WTC11 (cell line): Measurements from ENCODE around the gene UNCX. TPM values are rescaled to one million over a fixed set of nuclear protein-coding genes. Genes with fewer than 3 reads are reported as not detected.
"Not testable (repeated sequence)": the region's sequence is repeated elsewhere in the genome, so short reads cannot be mapped to it uniquely, and the experiment has no call there.

Experiments
- ATAC-seq: fragments of 200-7000 bp; cut with Tn5 transposase; 2 replicates; pipeline ENCODE4 v1.10.0; 2021; ENCODE audit warnings: mild to moderate bottlenecking, moderate library complexity
- CTCF ChIA-PET: fragments of 300-600 bp; sonication (Branson Sonifier 250); formaldehyde crosslinking; loops from one replicate; lab custom pipeline; 2021; ENCODE audit warnings: antibody characterized with exemption; lab: Charles Lee
- POLR2A ChIA-PET: fragments of 350-600 bp; sonication (Branson Sonifier 250); formaldehyde crosslinking; loops from one replicate; lab custom pipeline; 2021; ENCODE audit warnings: antibody characterized with exemption; lab: Charles Lee
- DNase-seq: peaks from one replicate; pipeline ENCODE4 v3.0.0; 2021; ENCODE audit warnings: low spot score
- H3K27ac Mint-ChIP-seq: 2 replicates; pipeline ENCODE4 v1.8.0; 2021; ENCODE audit warnings: mixed read lengths
- H3K27me3 Mint-ChIP-seq: 2 replicates; pipeline ENCODE4 v1.8.0; 2021; ENCODE audit warnings: low read depth, mild to moderate bottlenecking, moderate library complexity, mixed read lengths
- H3K36me3 Mint-ChIP-seq: 2 replicates; pipeline ENCODE4 v1.8.0; 2021; ENCODE audit warnings: mixed read lengths
- H3K4me1 Mint-ChIP-seq: 2 replicates; pipeline ENCODE4 v1.8.0; 2022; ENCODE audit warnings: mixed read lengths
- H3K4me3 Mint-ChIP-seq: 2 replicates; pipeline ENCODE4 v1.8.0; 2021; ENCODE audit warnings: mild to moderate bottlenecking, moderate library complexity, mixed read lengths
- H3K9me3 Mint-ChIP-seq: 2 replicates; pipeline ENCODE4 v1.8.0; 2021; ENCODE audit warnings: mixed read lengths
- ATF1 ChIP-seq: sonication (generic); formaldehyde crosslinking; IDR thresholded peaks from 2 replicates; pipeline ENCODE4 v1.8.1; 2023; ENCODE audit warnings: mild to moderate bottlenecking, moderate library complexity, missing genetic modification reagents
- ETV6 ChIP-seq: sonication (generic); formaldehyde crosslinking; IDR thresholded peaks from 2 replicates; pipeline ENCODE4 v1.8.1; 2022; ENCODE audit warnings: mild to moderate bottlenecking, missing genetic modification reagents
- GTF2I ChIP-seq: fragments of 250-450 bp; sonication (Bioruptor Pico); conservative IDR thresholded peaks from 2 replicates; pipeline ENCODE4 v1.4.0; 2021; ENCODE audit warnings: mild to moderate bottlenecking
- JUN ChIP-seq: sonication (generic); formaldehyde crosslinking; IDR thresholded peaks from 2 replicates; pipeline ENCODE4 v1.8.0; 2023; ENCODE audit warnings: mild to moderate bottlenecking, missing genetic modification reagents
- MXD4 ChIP-seq: fragments of 250-450 bp; sonication (Bioruptor Pico); IDR thresholded peaks from 2 replicates; pipeline ENCODE4 v1.8.0; 2021; ENCODE audit warnings: mild to moderate bottlenecking, moderate library complexity, borderline replicate concordance
- MYBL2 ChIP-seq: sonication (generic); formaldehyde crosslinking; IDR thresholded peaks from 2 replicates; pipeline ENCODE4 v1.8.1; 2023; ENCODE audit warnings: mild to moderate bottlenecking, moderate library complexity, missing genetic modification reagents
- NFE2L1 ChIP-seq: sonication (generic); formaldehyde crosslinking; IDR thresholded peaks from 2 replicates; pipeline ENCODE4 v1.8.1; 2023; ENCODE audit warnings: missing genetic modification reagents
- NR1H2 ChIP-seq: sonication (generic); formaldehyde crosslinking; IDR thresholded peaks from 2 replicates; pipeline ENCODE4 v1.9.0; 2021; ENCODE audit warnings: mild to moderate bottlenecking, moderate library complexity, missing genetic modification reagents
- PRRX2 ChIP-seq: fragments of 250-450 bp; sonication (Bioruptor Pico); IDR thresholded peaks from 2 replicates; pipeline ENCODE4 v1.8.0; 2021; ENCODE audit warnings: mild to moderate bottlenecking
- ZNF138 ChIP-seq: sonication (generic); formaldehyde crosslinking; conservative IDR thresholded peaks from 2 replicates; pipeline ENCODE4 v1.8.1; 2022; ENCODE audit warnings: mild to moderate bottlenecking, moderate library complexity, missing genetic modification reagents
- ZNF671 ChIP-seq: fragments of 250-450 bp; sonication (Bioruptor Pico); IDR thresholded peaks from 2 replicates; pipeline ENCODE4 v1.8.0; 2021; ENCODE audit warnings: mild to moderate bottlenecking
- total RNA-seq: library from RNA; stranded (reverse); gene quantifications from 3 replicates; pipeline ENCODE4 v1.2.3, GENCODE V29; 2021
- TF ChIP-seq, protein P1 (sequence below): sonication (generic); formaldehyde crosslinking; IDR thresholded peaks from 2 replicates; pipeline ENCODE4 v1.8.1; 2023; ENCODE audit warnings: mild to moderate bottlenecking, missing genetic modification reagents
- TF ChIP-seq, protein P2 (sequence below): fragments of 250-450 bp; sonication (Bioruptor Pico); IDR thresholded peaks from 2 replicates; pipeline ENCODE4 v2.1.2; 2022; ENCODE audit warnings: mild to moderate bottlenecking, moderate library complexity
- TF ChIP-seq, protein P3 (sequence below): sonication (generic); formaldehyde crosslinking; IDR thresholded peaks from 2 replicates; pipeline ENCODE4 v1.8.0; 2023; ENCODE audit warnings: missing genetic modification reagents, mild to moderate bottlenecking, borderline replicate concordance
- TF ChIP-seq, protein P4 (sequence below): fragments of 250-450 bp; sonication (Bioruptor Pico); IDR thresholded peaks from 2 replicates; pipeline ENCODE4 v1.9.0; 2021; ENCODE audit warnings: mild to moderate bottlenecking, borderline replicate concordance
- TF ChIP-seq, protein P5 (sequence below): sonication (generic); formaldehyde crosslinking; IDR thresholded peaks from 2 replicates; pipeline ENCODE4 v1.8.0; 2022; ENCODE audit warnings: mild to moderate bottlenecking, missing genetic modification reagents

Gene UNCX
- total RNA-seq, 1 experiment from 2014 or later, result not detected

DNA sequence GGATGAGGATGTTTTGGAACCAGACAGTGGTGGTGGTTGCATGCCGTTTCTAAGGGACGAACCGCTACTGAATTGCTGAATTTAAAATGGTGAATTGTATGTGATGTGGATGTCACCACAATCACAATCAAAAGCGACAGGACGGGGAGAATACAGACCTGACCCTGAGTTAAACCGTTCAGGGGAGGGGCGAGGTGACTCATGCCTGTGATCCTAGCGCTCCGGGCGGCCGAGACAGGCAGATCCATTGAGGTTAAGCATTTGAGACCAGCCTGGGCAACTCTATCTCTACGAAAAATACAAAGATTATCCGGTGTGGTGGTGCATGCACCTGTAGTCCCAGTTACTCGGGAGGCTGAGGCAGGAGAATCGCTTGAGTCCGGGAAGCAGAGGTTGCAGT, 46.4 kb downstream of the UNCX start (continued):
- TF ChIP-seq, protein P1, sequence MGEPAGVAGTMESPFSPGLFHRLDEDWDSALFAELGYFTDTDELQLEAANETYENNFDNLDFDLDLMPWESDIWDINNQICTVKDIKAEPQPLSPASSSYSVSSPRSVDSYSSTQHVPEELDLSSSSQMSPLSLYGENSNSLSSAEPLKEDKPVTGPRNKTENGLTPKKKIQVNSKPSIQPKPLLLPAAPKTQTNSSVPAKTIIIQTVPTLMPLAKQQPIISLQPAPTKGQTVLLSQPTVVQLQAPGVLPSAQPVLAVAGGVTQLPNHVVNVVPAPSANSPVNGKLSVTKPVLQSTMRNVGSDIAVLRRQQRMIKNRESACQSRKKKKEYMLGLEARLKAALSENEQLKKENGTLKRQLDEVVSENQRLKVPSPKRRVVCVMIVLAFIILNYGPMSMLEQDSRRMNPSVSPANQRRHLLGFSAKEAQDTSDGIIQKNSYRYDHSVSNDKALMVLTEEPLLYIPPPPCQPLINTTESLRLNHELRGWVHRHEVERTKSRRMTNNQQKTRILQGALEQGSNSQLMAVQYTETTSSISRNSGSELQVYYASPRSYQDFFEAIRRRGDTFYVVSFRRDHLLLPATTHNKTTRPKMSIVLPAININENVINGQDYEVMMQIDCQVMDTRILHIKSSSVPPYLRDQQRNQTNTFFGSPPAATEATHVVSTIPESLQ, result no peak
- TF ChIP-seq GTF2I (CRISPR knock-in tag) (no peak), MXD4 (CRISPR knock-in tag) (no peak), ZNF138 (CRISPR knock-in tag) (no peak), NFE2L1 (CRISPR knock-in tag) (no peak), ETV6 (no peak), ATF1 (CRISPR knock-in tag) (no peak), NR1H2 (CRISPR knock-in tag) (no peak), MYBL2 (no peak)
- TF ChIP-seq, protein P2, sequence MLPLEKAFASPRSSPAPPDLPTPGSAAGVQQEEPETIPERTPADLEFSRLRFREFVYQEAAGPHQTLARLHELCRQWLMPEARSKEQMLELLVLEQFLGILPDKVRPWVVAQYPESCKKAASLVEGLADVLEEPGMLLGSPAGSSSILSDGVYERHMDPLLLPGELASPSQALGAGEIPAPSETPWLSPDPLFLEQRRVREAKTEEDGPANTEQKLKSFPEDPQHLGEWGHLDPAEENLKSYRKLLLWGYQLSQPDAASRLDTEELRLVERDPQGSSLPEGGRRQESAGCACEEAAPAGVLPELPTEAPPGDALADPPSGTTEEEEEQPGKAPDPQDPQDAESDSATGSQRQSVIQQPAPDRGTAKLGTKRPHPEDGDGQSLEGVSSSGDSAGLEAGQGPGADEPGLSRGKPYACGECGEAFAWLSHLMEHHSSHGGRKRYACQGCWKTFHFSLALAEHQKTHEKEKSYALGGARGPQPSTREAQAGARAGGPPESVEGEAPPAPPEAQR (CRISPR knock-in tag), result no peak
- TF ChIP-seq, protein P3, sequence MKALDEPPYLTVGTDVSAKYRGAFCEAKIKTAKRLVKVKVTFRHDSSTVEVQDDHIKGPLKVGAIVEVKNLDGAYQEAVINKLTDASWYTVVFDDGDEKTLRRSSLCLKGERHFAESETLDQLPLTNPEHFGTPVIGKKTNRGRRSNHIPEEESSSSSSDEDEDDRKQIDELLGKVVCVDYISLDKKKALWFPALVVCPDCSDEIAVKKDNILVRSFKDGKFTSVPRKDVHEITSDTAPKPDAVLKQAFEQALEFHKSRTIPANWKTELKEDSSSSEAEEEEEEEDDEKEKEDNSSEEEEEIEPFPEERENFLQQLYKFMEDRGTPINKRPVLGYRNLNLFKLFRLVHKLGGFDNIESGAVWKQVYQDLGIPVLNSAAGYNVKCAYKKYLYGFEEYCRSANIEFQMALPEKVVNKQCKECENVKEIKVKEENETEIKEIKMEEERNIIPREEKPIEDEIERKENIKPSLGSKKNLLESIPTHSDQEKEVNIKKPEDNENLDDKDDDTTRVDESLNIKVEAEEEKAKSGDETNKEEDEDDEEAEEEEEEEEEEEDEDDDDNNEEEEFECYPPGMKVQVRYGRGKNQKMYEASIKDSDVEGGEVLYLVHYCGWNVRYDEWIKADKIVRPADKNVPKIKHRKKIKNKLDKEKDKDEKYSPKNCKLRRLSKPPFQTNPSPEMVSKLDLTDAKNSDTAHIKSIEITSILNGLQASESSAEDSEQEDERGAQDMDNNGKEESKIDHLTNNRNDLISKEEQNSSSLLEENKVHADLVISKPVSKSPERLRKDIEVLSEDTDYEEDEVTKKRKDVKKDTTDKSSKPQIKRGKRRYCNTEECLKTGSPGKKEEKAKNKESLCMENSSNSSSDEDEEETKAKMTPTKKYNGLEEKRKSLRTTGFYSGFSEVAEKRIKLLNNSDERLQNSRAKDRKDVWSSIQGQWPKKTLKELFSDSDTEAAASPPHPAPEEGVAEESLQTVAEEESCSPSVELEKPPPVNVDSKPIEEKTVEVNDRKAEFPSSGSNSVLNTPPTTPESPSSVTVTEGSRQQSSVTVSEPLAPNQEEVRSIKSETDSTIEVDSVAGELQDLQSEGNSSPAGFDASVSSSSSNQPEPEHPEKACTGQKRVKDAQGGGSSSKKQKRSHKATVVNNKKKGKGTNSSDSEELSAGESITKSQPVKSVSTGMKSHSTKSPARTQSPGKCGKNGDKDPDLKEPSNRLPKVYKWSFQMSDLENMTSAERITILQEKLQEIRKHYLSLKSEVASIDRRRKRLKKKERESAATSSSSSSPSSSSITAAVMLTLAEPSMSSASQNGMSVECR (CRISPR knock-in tag), result no peak

DNA sequence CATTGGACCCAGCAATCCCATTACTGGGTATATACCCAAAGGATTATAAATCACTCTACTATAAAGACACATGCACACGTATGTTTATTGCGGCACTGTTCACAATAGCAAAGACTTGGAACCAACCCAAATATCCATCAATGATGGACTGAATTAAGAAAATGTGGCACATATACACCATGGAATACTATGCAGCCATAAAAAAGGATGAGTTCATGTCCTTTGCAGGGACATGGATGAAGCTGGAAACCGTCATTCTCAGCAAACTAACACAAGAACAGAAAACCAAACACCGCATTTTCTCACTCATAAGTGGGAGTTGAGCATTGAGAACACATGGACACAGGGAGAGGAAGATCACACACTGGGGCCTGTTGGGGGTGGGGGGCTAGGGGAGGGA, 47.2 kb downstream of the UNCX start:
- DNase-seq, H3K4me1 Mint-ChIP-seq, H3K4me3 Mint-ChIP-seq, H3K27me3 Mint-ChIP-seq, ATAC-seq, H3K36me3 Mint-ChIP-seq, CTCF ChIA-PET, POLR2A ChIA-PET, H3K27ac Mint-ChIP-seq: not testable (repeated sequence)
- peaks cover 14% of the 10 kb centered on the region for H3K9me3 Mint-ChIP-seq

DNA sequence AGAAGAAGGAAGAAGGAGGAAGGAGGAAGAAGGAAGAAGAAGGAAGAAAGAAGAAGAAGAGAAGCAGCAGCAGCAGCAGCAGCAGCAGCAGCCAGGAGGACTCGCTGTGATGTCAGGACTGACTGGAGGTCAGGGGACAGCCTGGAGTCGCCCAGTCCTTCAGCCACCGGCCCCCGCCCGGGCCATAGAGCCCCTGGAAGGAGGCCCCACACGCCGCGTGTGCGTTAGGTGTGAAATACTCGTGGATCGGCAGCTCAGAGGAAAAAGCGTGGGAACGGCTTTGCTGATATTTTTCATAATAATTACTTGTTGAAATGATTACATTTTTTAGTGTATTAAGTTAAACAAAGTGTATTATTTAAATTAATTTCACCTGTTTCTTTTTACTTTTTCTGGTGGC, 48.4 kb downstream of the UNCX start:
- POLR2A ChIA-PET, result no interaction called here
- Mint-ChIP-seq H3K9me3 (peaks cover 14% of the 10 kb centered on the region), H3K4me3 (no peak overlapping the region), H3K36me3 (peaks cover 4% of the 10 kb centered on the region; the same call in 1 of the 2 replicates), H3K27me3 (no peaks in the 10 kb centered on the region), H3K27ac (no peak overlapping the region), H3K4me1 (no peaks in the 10 kb centered on the region)
- CTCF ChIA-PET, result no interaction called here
- DNase-seq (no peak), ATAC-seq (no peak)
- TF ChIP-seq PRRX2 (CRISPR knock-in tag), result no peak
- no peak for TF ChIP-seq ZNF671 (CRISPR knock-in tag)
- TF ChIP-seq, protein P4, sequence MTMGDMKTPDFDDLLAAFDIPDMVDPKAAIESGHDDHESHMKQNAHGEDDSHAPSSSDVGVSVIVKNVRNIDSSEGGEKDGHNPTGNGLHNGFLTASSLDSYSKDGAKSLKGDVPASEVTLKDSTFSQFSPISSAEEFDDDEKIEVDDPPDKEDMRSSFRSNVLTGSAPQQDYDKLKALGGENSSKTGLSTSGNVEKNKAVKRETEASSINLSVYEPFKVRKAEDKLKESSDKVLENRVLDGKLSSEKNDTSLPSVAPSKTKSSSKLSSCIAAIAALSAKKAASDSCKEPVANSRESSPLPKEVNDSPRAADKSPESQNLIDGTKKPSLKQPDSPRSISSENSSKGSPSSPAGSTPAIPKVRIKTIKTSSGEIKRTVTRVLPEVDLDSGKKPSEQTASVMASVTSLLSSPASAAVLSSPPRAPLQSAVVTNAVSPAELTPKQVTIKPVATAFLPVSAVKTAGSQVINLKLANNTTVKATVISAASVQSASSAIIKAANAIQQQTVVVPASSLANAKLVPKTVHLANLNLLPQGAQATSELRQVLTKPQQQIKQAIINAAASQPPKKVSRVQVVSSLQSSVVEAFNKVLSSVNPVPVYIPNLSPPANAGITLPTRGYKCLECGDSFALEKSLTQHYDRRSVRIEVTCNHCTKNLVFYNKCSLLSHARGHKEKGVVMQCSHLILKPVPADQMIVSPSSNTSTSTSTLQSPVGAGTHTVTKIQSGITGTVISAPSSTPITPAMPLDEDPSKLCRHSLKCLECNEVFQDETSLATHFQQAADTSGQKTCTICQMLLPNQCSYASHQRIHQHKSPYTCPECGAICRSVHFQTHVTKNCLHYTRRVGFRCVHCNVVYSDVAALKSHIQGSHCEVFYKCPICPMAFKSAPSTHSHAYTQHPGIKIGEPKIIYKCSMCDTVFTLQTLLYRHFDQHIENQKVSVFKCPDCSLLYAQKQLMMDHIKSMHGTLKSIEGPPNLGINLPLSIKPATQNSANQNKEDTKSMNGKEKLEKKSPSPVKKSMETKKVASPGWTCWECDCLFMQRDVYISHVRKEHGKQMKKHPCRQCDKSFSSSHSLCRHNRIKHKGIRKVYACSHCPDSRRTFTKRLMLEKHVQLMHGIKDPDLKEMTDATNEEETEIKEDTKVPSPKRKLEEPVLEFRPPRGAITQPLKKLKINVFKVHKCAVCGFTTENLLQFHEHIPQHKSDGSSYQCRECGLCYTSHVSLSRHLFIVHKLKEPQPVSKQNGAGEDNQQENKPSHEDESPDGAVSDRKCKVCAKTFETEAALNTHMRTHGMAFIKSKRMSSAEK (CRISPR knock-in tag), result no peak
- TF ChIP-seq, protein P5, sequence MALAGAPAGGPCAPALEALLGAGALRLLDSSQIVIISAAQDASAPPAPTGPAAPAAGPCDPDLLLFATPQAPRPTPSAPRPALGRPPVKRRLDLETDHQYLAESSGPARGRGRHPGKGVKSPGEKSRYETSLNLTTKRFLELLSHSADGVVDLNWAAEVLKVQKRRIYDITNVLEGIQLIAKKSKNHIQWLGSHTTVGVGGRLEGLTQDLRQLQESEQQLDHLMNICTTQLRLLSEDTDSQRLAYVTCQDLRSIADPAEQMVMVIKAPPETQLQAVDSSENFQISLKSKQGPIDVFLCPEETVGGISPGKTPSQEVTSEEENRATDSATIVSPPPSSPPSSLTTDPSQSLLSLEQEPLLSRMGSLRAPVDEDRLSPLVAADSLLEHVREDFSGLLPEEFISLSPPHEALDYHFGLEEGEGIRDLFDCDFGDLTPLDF (CRISPR knock-in tag), result no peak
- TF ChIP-seq, protein P3 (CRISPR knock-in tag), result no peak
- no peak for TF ChIP-seq NR1H2 (CRISPR knock-in tag)
- no peak for TF ChIP-seq JUN (CRISPR knock-in tag)
